ENCODE results near the gene CCL11.

CCL11 gene

DNA sequence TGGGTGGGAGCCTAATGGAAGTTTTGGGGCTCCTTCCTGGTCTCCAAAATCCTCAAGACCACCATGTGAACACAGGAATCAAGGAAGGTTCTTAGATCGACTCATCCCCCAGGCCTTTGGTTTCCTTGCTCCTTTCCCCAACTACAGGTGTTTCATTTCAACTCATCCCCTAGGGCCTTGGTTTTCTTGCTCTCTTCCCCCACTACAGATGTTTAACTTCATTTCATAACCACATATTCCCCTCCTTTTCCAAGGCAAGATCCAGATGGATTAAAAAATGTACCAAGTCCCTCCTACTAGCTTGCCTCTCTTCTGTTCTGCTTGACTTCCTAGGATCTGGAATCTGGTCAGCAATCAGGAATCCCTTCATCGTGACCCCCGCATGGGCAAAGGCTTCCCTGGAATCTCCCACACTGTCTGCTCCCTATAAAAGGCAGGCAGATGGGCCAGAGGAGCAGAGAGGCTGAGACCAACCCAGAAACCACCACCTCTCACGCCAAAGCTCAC lies at the start of gene CCL11:
Gene CCL11, plus strand, starts transcription at position 457 of the 507 bp plus-strand sequence. CDS start 67 bp downstream, outside the sequence.
- Histone ChIP-seq H3K4me1 (no peaks in the 10 kb centered on the region), H3K9me3 (no peaks in the 10 kb centered on the region), H3K4me3 (no peak within 1 kb of the TSS), H3K27me3 (ENCODE audit: low read depth) (no peaks in the 10 kb centered on the region; the same call in 1 of the 2 replicates), H3K36me3 (replicated peaks) (no peaks in the 10 kb centered on the region)
- no peak for DNase-seq (ENCODE audit: low spot score in 2 of 2)
- in situ Hi-C loops (cut with MboI; ENCODE audit: low sequenced_read_pairs), result no loop called here

DNA sequence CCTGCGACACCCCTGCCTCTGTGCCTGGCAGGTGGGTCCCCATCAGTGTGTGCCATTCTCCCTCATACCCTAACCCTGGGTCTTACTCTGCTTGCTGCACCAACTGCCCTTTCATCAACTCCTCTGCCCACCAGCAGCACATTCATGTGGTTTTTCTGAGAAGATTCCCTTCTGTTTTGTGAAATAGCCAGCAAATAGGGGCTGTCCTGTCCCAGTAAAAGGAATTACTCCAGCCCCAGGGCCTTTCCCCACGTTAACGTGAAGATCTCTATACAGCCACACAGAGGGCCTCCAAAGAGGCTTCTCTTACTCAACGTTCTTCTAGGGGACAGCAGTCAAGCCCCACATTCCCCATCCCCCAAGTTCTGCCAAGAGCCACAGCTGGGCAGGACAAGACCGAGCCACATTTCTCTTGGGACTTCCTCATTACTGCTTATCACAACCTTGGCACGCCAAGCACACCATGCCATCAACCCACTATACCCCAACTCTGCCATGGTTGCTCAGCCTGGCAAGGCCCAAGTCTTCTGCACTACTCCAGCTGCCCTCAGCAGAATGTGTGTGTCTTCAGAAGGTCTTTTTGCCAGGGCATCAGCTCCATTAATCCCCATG lies 49.2 kb upstream of the CCL11 start:
- no peaks in the 10 kb centered on the region for H3K9me3 ChIP-seq
- H3K4me3 ChIP-seq, result no peak overlapping the region
- H3K36me3 ChIP-seq (replicated peaks), result no peaks in the 10 kb centered on the region
- DNase-seq (ENCODE audit: low spot score in 2 of 2), result no peak
- H3K27me3 ChIP-seq (ENCODE audit: low read depth), result no peaks in the 10 kb centered on the region
- no peaks in the 10 kb centered on the region; the same call in 1 of the 2 replicates for H3K4me1 ChIP-seq
- in situ Hi-C loops (cut with MboI; ENCODE audit: low sequenced_read_pairs), result no loop called here

DNA sequence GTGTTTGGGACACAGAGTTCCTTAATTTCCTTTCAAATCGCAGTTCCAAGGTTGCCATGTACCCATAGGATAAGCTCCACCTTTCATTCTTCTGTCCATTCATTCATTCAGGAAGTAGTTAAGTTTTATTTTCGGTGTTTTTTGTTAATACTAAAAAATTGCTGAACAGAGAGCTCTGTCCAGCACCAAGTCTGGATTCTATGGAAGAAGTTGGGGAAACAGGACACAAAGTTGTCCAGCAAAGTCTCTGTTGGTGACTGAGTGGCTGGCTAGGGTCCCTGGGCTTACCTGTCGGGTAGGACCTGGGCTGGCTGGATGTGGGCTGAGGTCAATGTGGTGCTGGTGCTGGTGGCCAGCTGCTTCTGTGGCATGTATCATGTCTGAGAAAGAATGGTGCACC lies 48.1 kb upstream of the CCL11 start:
- in situ Hi-C loops (cut with MboI; ENCODE audit: low sequenced_read_pairs), result no loop called here
- H3K9me3 ChIP-seq, result no peaks in the 10 kb centered on the region
- H3K27me3 ChIP-seq (ENCODE audit: low read depth), result no peaks in the 10 kb centered on the region
- no peak overlapping the region for H3K4me3 ChIP-seq
- no peaks in the 10 kb centered on the region for H3K36me3 ChIP-seq (replicated peaks)
- no peaks in the 10 kb centered on the region; the same call in 1 of the 2 replicates for H3K4me1 ChIP-seq
- no peak for DNase-seq (ENCODE audit: low spot score in 2 of 2)

DNA sequence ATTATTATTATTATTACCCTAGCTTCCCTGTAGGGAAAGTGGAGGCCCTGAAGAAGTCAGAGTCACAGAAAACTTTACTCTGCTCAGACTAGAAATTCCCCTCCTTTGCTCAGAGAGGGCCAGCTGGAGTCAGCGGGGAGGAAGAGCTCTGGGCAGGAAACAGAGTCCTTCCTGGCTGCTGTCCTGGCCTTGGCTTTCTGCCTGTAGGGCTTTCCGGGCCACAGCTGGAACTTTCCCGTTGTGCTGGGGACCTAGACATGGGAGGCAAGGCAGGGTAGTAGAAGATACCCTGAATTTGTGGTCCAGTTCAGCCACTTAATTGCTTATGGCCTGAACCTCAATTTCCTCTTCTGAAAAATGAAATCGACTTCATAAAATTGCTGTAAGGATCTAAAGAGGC lies 44.5 kb upstream of the CCL11 start:
- Histone ChIP-seq H3K36me3 (replicated peaks) (no peaks in the 10 kb centered on the region), H3K27me3 (ENCODE audit: low read depth) (no peaks in the 10 kb centered on the region), H3K9me3 (no peaks in the 10 kb centered on the region), H3K4me1 (no peaks in the 10 kb centered on the region), H3K4me3 (no peak overlapping the region)
- no peak for DNase-seq (ENCODE audit: low spot score in 2 of 2)
- in situ Hi-C loops (cut with MboI; ENCODE audit: low sequenced_read_pairs), result no loop called here

DNA sequence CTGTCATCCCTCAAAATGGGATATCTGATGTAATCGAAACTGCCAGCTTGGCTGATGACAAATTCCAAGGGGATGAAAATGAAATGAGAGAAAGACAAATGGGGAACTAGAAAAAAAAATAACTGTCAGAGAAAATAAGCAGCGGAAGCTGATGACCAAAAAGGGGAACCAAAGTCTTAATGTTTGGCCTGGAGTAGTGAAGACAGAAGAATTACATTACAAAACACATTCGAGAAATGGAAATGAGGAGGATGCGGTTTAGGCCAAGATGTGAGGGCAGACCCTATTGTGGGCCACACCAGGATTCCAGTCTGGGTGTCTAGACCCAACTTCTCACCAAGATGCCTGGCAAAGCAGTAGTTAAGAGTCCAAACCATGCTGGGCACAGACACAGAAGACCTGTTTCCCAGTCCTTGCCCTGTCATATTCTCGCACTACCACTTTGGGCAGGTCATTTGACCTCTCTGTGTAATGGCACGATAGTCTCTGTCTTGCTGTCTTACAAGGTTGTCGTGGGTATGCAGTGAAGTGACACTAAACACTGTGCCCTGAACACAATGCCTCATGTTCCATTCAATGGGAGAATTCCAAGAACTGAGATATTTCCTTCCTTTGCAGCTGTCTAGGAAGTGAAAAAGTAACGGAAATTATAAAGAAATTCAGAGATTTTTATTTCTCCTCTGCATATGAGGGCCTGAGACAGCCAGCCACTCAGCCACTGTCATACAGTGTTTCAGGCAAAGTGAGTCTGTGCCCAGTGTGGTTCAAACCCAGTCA lies 42.8 kb upstream of the CCL11 start:
- Histone ChIP-seq H3K4me3 (no peak overlapping the region), H3K36me3 (replicated peaks) (no peaks in the 10 kb centered on the region), H3K27me3 (ENCODE audit: low read depth) (no peaks in the 10 kb centered on the region), H3K4me1 (no peaks in the 10 kb centered on the region), H3K9me3 (no peaks in the 10 kb centered on the region)
- no peak for DNase-seq (ENCODE audit: low spot score in 2 of 2)
- in situ Hi-C loops (cut with MboI; ENCODE audit: low sequenced_read_pairs), result no loop called here

DNA sequence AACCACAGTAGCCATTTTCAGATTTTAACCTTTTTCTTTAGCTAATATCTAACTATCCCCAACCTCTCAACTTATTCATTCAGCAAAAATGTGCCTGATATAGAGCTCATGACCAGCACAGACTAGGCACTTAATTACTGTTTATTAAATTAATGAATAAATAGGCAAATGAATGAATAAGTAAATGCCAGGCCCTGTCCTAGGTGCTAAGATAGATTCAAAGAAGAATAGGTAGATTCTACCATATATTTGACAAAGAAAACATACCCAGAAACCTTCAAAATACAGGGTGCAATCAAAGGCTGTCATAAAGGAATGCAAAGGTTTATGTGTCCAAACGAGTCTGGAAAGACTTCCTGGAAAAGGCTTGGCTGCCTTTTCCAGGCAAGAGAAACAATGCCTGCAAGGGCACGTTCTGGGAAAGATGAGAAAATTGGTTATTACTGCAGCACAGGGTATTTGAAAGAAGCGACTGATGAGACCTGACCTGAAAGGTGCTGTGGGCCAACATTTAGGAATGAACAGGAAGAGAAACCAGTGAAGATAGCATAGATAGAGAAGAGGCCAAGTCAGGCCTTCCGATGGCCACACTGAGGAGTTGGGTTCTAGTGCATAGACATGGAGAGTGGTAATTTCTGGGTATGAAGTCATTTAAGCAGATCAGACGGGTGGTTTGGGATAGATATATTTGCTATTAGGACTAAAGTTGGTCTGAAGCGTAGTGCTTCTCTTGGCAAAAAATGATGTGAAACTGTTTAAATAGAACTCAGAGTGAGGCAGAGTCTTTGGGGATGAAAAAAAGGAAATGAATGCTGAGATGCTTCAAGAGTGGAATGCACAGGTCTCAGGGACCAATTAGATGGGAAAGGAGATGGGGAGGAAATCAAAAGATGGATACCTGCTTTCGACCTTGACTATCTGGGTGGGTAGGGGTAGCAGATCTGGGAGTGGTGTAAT lies 41.9 kb upstream of the CCL11 start:
- Histone ChIP-seq H3K27me3 (ENCODE audit: low read depth) (no peaks in the 10 kb centered on the region), H3K4me3 (no peak overlapping the region), H3K36me3 (replicated peaks) (no peaks in the 10 kb centered on the region), H3K4me1 (no peaks in the 10 kb centered on the region), H3K9me3 (no peaks in the 10 kb centered on the region)
- in situ Hi-C loops (cut with MboI; ENCODE audit: low sequenced_read_pairs), result no loop called here
- DNase-seq (ENCODE audit: low spot score in 2 of 2), result no peak

DNA sequence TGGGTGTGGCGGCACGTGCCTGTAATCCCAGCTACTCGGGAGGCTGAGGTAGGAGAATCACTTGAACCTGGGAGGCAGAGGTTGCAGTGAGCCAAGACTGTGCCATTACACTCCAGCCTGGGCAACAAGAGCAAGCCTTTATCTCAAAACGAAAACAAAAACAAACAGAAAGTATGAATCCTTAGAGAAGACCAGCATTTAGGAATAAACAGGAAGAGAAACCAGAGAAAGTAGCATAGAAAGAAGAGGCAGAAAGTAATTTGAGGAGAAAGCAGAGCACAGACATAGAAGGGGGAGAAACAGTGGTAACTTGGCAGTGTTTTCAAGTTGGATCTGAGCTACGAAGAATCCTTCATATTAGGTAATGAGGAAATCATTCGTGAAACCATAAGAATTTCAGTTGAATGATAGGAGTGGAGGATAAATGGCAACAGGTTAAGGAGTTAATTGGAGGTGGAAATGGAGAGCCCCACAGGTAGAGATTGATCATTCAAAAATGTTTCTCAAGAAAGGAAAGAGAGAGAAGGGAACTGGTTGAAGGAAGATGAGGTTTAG lies 40.1 kb upstream of the CCL11 start:
- Histone ChIP-seq H3K36me3 (replicated peaks) (no peaks in the 10 kb centered on the region), H3K27me3 (ENCODE audit: low read depth) (no peaks in the 10 kb centered on the region), H3K4me1 (no peaks in the 10 kb centered on the region), H3K9me3 (no peaks in the 10 kb centered on the region), H3K4me3 (no peak overlapping the region)
- DNase-seq (ENCODE audit: low spot score in 2 of 2), result no peak
- in situ Hi-C loops (cut with MboI; ENCODE audit: low sequenced_read_pairs), result no loop called here

DNA sequence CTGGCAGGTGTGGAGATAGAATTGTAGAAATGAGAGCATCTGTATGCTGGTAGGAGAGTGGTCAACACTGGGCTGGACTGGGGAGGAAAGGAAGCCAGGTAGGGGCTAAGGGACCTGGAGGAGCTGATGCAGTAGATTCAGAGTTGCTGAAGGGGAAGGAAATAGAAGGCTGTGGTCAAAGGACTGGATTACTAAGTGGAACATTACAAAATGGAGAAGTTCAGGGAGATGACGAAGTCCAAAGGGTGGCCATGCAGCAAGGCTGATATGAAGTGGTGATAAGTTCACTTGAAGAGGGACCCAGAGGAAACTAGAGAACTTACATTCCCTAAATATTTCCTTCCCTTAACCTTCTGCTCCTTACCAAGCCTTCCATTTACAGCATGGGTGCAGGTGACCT lies 39.1 kb upstream of the CCL11 start:
- Histone ChIP-seq H3K4me1 (no peaks in the 10 kb centered on the region), H3K4me3 (no peak overlapping the region), H3K36me3 (replicated peaks) (no peaks in the 10 kb centered on the region), H3K9me3 (no peaks in the 10 kb centered on the region), H3K27me3 (ENCODE audit: low read depth) (no peaks in the 10 kb centered on the region)
- in situ Hi-C loops (cut with MboI; ENCODE audit: low sequenced_read_pairs), result no loop called here
- DNase-seq (ENCODE audit: low spot score in 2 of 2), result no peak

DNA sequence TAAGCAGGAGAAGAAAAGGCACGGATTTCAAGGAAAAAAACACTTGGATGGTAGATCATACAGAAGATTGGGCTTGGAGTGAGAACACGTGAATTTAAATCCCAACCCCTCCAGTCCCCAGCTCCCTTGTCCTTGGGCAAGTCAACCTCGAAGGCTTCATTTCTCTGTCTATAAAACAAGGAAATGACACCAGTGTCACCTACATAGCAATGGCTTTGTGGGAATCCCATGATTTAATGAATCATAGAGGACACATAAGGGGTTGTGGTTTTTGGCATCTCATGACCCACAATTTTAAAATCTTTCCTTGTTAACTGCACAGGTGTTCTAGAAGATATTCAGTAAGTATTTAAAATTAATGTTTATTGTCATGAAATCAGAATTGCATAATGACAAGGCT lies 38.7 kb upstream of the CCL11 start:
- no peak for DNase-seq (ENCODE audit: low spot score in 2 of 2)
- H3K4me1 ChIP-seq, result no peaks in the 10 kb centered on the region
- H3K27me3 ChIP-seq (ENCODE audit: low read depth), result no peaks in the 10 kb centered on the region
- in situ Hi-C loops (cut with MboI; ENCODE audit: low sequenced_read_pairs), result no loop called here
- no peak overlapping the region for H3K4me3 ChIP-seq
- no peaks in the 10 kb centered on the region for H3K36me3 ChIP-seq (replicated peaks)
- no peaks in the 10 kb centered on the region for H3K9me3 ChIP-seq

DNA sequence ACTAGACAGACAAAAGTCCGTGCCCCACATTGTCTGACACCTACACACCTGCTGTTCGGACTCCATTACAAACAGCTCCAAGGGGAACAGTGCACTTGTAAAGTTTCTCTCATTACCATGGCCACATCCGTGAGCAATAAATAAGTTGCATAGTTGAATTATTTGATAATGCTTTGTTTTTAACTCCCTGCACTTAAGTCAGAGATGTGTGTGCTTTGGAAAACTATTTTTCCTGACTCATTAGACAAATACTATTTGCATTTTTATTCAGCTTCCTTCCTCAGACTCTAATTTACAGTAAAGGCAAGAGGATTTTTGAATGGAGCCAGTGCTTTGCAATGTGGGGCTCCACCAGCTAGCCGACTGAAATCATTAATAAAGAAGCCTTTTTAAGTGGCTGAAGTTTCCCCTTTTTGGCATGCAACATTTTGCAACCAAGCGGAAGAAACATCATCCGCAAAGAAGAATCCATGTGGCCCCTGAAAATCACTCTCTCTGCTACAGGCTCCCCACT lies 37.0 kb upstream of the CCL11 start:
- Histone ChIP-seq H3K9me3 (no peaks in the 10 kb centered on the region), H3K4me1 (peaks cover 13% of the 10 kb centered on the region), H3K27me3 (ENCODE audit: low read depth) (no peaks in the 10 kb centered on the region), H3K4me3 (no peak overlapping the region), H3K36me3 (replicated peaks) (no peaks in the 10 kb centered on the region)
- no peak for DNase-seq (ENCODE audit: low spot score in 2 of 2)
- in situ Hi-C loops (cut with MboI; ENCODE audit: low sequenced_read_pairs), result no loop called here

DNA sequence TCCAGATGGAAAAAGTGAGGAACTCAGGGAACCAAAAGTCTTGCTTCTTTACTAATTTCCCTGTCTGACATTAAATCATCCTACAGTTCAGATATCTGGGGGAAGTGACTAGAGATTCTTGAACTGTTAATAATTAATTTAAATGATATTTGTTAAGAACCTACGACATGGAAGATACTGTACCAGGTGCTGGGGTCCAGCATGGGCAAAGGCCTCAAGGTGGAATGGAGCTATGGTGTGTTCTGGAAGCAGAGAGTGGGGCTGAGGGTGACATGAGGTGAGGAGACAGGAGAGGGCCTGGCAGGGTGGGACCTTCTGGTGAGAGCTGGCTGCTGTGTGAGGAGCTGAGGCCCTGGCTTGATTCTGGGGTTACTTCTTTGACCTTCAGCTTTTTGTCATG lies 36.5 kb upstream of the CCL11 start:
- in situ Hi-C loops (cut with MboI; ENCODE audit: low sequenced_read_pairs), result no loop called here
- H3K4me3 ChIP-seq, result no peak overlapping the region
- peaks cover 18% of the 10 kb centered on the region for H3K4me1 ChIP-seq
- no peaks in the 10 kb centered on the region for H3K27me3 ChIP-seq (ENCODE audit: low read depth)
- H3K36me3 ChIP-seq (replicated peaks), result no peaks in the 10 kb centered on the region
- H3K9me3 ChIP-seq, result no peaks in the 10 kb centered on the region
- no peak for DNase-seq (ENCODE audit: low spot score in 2 of 2)

DNA sequence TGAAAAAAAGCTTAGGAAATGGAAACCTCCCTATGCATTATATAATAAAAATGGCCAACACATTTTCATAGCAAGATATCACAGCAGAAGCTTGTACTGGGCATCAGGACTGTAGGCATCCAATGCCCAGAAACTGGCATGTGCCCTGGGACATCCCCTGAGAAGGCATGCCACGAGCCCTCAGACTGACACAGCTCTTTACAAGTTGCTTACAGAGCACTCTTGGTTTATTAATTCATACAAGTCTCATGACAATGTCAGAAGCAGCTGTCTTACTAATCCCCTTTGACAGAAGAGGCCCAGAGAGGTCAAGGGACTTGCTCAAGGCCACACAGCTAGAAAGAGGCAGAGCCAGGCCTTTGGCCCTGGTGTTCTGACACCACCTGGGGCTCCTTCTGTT lies 36.1 kb upstream of the CCL11 start:
- Histone ChIP-seq H3K36me3 (replicated peaks) (no peaks in the 10 kb centered on the region), H3K4me1 (peaks cover 22% of the 10 kb centered on the region), H3K4me3 (no peak overlapping the region), H3K27me3 (ENCODE audit: low read depth) (no peaks in the 10 kb centered on the region), H3K9me3 (no peaks in the 10 kb centered on the region)
- no peak for DNase-seq (ENCODE audit: low spot score in 2 of 2)
- in situ Hi-C loops (cut with MboI; ENCODE audit: low sequenced_read_pairs), result no loop called here

DNA sequence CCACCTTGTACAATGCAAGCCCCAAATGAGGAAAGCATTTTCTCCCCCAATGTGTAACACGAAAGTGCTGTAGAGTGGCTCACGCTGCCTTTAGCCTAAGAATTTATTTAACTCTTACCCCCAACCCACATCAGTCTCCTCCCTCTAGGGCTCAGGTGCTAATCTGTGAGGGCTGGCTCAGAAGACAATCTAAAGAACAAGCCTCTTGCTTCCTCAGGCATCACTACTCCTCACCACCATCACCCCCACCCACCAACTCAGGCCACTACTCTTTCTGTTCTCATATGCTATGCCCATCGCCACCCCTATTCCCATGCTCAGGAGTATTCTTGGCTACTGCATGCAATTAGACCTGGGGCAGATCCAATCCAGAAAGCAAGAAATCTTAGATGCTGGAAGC lies 34.4 kb upstream of the CCL11 start:
- Histone ChIP-seq H3K9me3 (no peaks in the 10 kb centered on the region), H3K4me1 (peaks cover 22% of the 10 kb centered on the region), H3K27me3 (ENCODE audit: low read depth) (no peaks in the 10 kb centered on the region), H3K4me3 (no peak overlapping the region), H3K36me3 (replicated peaks) (no peaks in the 10 kb centered on the region)
- in situ Hi-C loops (cut with MboI; ENCODE audit: low sequenced_read_pairs), result no loop called here
- DNase-seq (ENCODE audit: low spot score in 2 of 2), result no peak

All from HAP-1 (cell line).